Loucy (cell line): ENCODE results near the gene PAFAH1B1.

Experiments
- H2AFZ ChIP-seq: fragments of 200-600 bp; sonication (generic); 2 replicates; pipeline ENCODE4 v1.6.0; 2016; ENCODE audit warnings: antibody characterized with exemption, mild to moderate bottlenecking, low read length, moderate library complexity
- H3F3A ChIP-seq: fragments of 200-600 bp; 2 replicates; pipeline ENCODE4 v1.6.0; 2016; ENCODE audit warnings: antibody characterized with exemption, low read depth, mild to moderate bottlenecking
- H3K27me3 ChIP-seq: fragments of 200-600 bp; sonication (generic); 2 replicates; pipeline ENCODE4 v1.6.1; 2014; ENCODE audit warnings: low read length, mild to moderate bottlenecking; ENCODE audit not compliant: insufficient read depth, poor library complexity, severe bottlenecking
- H3K36me3 ChIP-seq: fragments of 200-600 bp; sonication (generic); 2 replicates; pipeline ENCODE4 v1.6.1; 2016; ENCODE audit warnings: low read length; ENCODE audit not compliant: insufficient read depth
- H3K4me1 ChIP-seq: fragments of 200-600 bp; sonication (generic); 2 replicates; pipeline ENCODE4 v1.5.1; 2014; ENCODE audit warnings: low read length, mild to moderate bottlenecking; ENCODE audit not compliant: insufficient read depth, poor library complexity, severe bottlenecking
- H3K4me2 ChIP-seq: fragments of 200-600 bp; sonication (generic); 2 replicates; pipeline ENCODE4 v1.6.0; 2014; ENCODE audit warnings: antibody characterized with exemption, low read length, low read depth, mild to moderate bottlenecking; ENCODE audit not compliant: poor library complexity, severe bottlenecking
- H3K4me3 ChIP-seq: fragments of 200-600 bp; sonication (generic); 2 replicates; pipeline ENCODE4 v1.5.1; 2014; ENCODE audit warnings: low read length, mild to moderate bottlenecking, mixed read lengths; ENCODE audit not compliant: poor library complexity, severe bottlenecking
- H3K79me2 ChIP-seq: fragments of 200-600 bp; sonication (generic); 2 replicates; pipeline ENCODE4 v1.6.1; 2014; ENCODE audit warnings: low read length; ENCODE audit not compliant: insufficient read depth
- H3K9ac ChIP-seq: fragments of 200-600 bp; sonication (generic); 2 replicates; pipeline ENCODE4 v1.6.0; 2014; ENCODE audit warnings: mild to moderate bottlenecking, low read depth, low read length, moderate library complexity; ENCODE audit not compliant: poor library complexity, severe bottlenecking
- H3K9me2 ChIP-seq: fragments of 200-600 bp; sonication (generic); replicated peaks from 2 replicates; pipeline ENCODE4 v1.6.1; 2016; ENCODE audit warnings: low read depth, low read length, mixed read lengths
- H3K9me3 ChIP-seq: fragments of 200-600 bp; sonication (generic); 2 replicates; pipeline ENCODE4 v1.6.1; 2014; ENCODE audit warnings: mild to moderate bottlenecking, antibody characterized with exemption, low read length, low read depth; ENCODE audit not compliant: insufficient read depth
- H4K20me1 ChIP-seq: fragments of 200-600 bp; sonication (generic); 2 replicates; pipeline ENCODE4 v1.6.0; 2014; ENCODE audit warnings: antibody characterized with exemption, low read length, mild to moderate bottlenecking; ENCODE audit not compliant: insufficient read depth, poor library complexity, severe bottlenecking
- EZH2phosphoT487 ChIP-seq: fragments of 200-600 bp; IDR thresholded peaks from 2 replicates; pipeline ENCODE4 v1.6.1; 2018; ENCODE audit warnings: antibody characterized with exemption, mild to moderate bottlenecking, moderate library complexity, borderline replicate concordance
- TF ChIP-seq, protein P1 (sequence below): fragments of 200-600 bp; sonication (generic); conservative IDR thresholded peaks from 2 replicates; pipeline ENCODE4 v1.5.1; 2014; ENCODE audit warnings: mild to moderate bottlenecking, antibody characterized with exemption, low read length

Gene PAFAH1B1

DNA sequence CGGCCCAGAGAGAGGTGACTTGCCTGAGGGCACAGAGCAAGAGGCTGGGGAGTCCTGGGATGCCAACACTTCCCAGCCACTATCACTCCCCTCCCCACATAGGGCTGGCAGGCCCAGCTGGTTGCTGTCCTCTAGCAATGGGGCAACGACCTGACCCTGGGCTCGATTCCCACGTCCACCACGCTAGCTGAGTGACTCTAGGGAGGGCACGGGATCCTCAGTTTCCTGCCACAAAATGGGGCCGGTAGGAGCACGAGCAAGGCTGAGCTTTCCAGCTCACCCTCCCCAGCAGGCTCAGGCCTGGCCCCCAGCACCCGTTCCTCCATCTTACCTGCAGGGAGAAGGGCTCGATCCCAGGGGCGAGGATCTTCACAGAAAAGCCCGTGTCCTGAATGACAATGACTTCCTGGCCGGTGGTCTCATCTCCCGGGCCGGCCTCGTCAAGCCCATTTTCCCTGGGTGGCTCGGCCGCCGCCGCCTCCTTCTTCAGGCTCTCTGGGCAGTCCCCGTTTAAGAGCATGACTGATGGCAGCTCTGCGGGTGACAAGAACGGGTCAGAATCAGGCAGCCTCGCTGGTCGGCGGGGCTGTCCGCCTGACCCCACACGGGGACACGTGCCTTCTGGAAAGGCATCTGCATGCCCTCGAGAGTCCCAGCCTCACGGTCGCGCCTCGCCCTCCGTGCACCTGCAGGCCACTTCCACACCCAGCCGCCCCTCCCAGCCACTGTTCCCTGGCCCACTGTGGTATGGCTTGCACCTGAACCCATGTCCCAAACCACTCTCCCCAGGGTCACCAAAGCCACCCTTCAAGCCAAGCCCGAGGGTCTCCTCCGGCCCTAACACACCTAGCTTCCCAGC is 110.8 kb downstream of the PAFAH1B1 start:
- TF ChIP-seq, protein P1, sequence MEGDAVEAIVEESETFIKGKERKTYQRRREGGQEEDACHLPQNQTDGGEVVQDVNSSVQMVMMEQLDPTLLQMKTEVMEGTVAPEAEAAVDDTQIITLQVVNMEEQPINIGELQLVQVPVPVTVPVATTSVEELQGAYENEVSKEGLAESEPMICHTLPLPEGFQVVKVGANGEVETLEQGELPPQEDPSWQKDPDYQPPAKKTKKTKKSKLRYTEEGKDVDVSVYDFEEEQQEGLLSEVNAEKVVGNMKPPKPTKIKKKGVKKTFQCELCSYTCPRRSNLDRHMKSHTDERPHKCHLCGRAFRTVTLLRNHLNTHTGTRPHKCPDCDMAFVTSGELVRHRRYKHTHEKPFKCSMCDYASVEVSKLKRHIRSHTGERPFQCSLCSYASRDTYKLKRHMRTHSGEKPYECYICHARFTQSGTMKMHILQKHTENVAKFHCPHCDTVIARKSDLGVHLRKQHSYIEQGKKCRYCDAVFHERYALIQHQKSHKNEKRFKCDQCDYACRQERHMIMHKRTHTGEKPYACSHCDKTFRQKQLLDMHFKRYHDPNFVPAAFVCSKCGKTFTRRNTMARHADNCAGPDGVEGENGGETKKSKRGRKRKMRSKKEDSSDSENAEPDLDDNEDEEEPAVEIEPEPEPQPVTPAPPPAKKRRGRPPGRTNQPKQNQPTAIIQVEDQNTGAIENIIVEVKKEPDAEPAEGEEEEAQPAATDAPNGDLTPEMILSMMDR, result no peak
- no peak for TF ChIP-seq EZH2phosphoT487
- Histone ChIP-seq H3K9me2 (no peaks in the 10 kb centered on the region), H3K9me3 (no peaks in the 10 kb centered on the region), H4K20me1 (peaks cover 27% of the 10 kb centered on the region), H2AFZ (no peak overlapping the region), H3K4me2 (no peak overlapping the region), H3F3A (no peaks in the 10 kb centered on the region), H3K9ac (no peak overlapping the region), H3K36me3 (peaks cover 33% of the 10 kb centered on the region; the same call in 1 of the 2 replicates), H3K79me2 (peaks cover 47% of the 10 kb centered on the region), H3K4me1 (peaks cover 10% of the 10 kb centered on the region), H3K27me3 (no peaks in the 10 kb centered on the region), H3K4me3 (no peak overlapping the region)

DNA sequence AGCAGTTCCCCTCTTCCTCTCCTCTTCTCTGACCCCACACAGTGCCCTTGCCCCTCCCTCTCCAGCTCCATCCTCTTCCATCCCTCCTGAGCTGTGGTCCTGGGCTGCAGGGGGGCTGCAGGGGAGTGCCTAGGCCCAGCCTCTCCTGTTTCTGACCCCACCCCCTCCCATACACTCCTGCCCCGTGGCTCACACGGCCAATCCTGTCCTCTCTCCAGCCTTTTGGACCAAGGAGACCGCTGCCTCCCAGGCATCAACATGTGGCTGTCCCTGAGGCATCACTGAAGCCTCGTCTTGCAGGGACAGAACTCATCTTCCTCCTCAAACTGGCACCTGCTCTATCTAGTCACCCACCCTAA is 111.4 kb downstream of the PAFAH1B1 start:
- peaks cover 53% of the 10 kb centered on the region for H3K79me2 ChIP-seq
- H3K4me2 ChIP-seq, result no peak overlapping the region
- peaks cover 33% of the 10 kb centered on the region for H4K20me1 ChIP-seq
- H3K4me3 ChIP-seq, result no peak overlapping the region
- H3K27me3 ChIP-seq, result no peaks in the 10 kb centered on the region
- peaks cover 31% of the 10 kb centered on the region; the same call in 1 of the 2 replicates for H3K36me3 ChIP-seq
- no peaks in the 10 kb centered on the region for H3F3A ChIP-seq
- H3K9ac ChIP-seq, result no peak overlapping the region
- TF ChIP-seq EZH2phosphoT487, result no peak
- no peaks in the 10 kb centered on the region for H3K9me2 ChIP-seq
- peaks cover 16% of the 10 kb centered on the region for H3K4me1 ChIP-seq
- no peak overlapping the region for H2AFZ ChIP-seq
- no peaks in the 10 kb centered on the region for H3K9me3 ChIP-seq

DNA sequence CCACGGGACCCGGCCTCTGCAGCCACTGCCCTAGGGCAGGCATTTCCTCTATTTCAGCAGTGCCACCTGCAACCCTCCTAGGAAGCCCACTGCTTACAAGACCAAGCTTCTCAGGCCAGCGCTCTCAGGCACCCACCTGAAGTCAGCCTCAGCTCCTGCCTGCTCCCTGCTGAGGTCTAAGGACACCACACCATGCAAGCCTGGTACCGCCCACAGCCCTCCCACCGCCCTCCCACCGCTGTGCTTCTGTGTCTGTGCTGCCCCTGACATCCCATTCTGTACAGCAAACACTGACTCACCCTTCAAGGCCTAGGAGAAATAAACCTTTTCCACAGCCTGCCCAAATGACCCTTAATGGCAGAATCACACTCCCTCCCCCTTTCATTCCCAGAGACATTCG is 111.8 kb downstream of the PAFAH1B1 start:
- Histone ChIP-seq H3K36me3 (peaks cover 27% of the 10 kb centered on the region; the same call in 1 of the 2 replicates), H3K9ac (no peak overlapping the region), H3K27me3 (no peaks in the 10 kb centered on the region), H2AFZ (no peak overlapping the region), H3K4me3 (no peak overlapping the region), H3F3A (no peaks in the 10 kb centered on the region), H3K9me3 (no peaks in the 10 kb centered on the region), H3K4me1 (peaks cover 20% of the 10 kb centered on the region), H3K9me2 (no peaks in the 10 kb centered on the region), H4K20me1 (peaks cover 37% of the 10 kb centered on the region), H3K4me2 (no peak overlapping the region), H3K79me2 (peaks cover 57% of the 10 kb centered on the region)
- TF ChIP-seq EZH2phosphoT487, result no peak
- TF ChIP-seq, protein P1, result no peak
